H1 (cell line): ENCODE results near the gene TBCD. TPM values are rescaled to one million over a fixed set of nuclear protein-coding genes. Genes with fewer than 3 reads are reported as not detected.

Experiments used
- CTCF ChIA-PET: fragments of 300-600 bp; sonication (Branson Sonifier 250); formaldehyde crosslinking; loops from one replicate; lab custom pipeline; 2021; ENCODE audit not compliant: partially characterized antibody; lab: Charles Lee
- POLR2A ChIA-PET: fragments of 300-600 bp; sonication (Branson Sonifier 250); formaldehyde crosslinking; loops from one replicate; lab custom pipeline; 2021; ENCODE audit warnings: inconsistent platforms; ENCODE audit not compliant: partially characterized antibody; lab: Charles Lee
- DNase-seq, 2 experiments: peaks; one replicate each; pipeline versions ENCODE4 v3.0.0 to v3.0.0-alpha.2; 2010 to 2022; ENCODE audit warnings: low spot score in 2 of 2, low read depth in 1 of 2, mixed read lengths in 1 of 2
- FAIRE-seq: peaks from 2 replicates; lab custom pipeline; 2011; peaks lifted over from hg19 to GRCh38; lab: Jason Lieb, UNC
- H2AFZ ChIP-seq: 2 replicates; pipeline ENCODE4 v1.8.1; 2012; ENCODE audit warnings: low read length, inconsistent platforms
- H2AK5ac ChIP-seq: 2 replicates; pipeline ENCODE4 v1.6.1; 2013; ENCODE audit warnings: low read depth, low read length
- H2BK120ac ChIP-seq: replicated peaks from 2 replicates; pipeline ENCODE3; 2013; ENCODE audit warnings: low read depth, low read length, inconsistent platforms
- H2BK12ac ChIP-seq: 2 replicates; pipeline ENCODE4 v1.6.1; 2013; ENCODE audit warnings: low read depth, low read length
- H2BK15ac ChIP-seq: 2 replicates; pipeline ENCODE4 v1.6.1; 2013; ENCODE audit warnings: low read length
- H2BK20ac ChIP-seq: 2 replicates; pipeline ENCODE4 v1.6.1; 2013; ENCODE audit warnings: low read length
- H2BK5ac ChIP-seq: 2 replicates; pipeline ENCODE4 v1.6.1; 2013; ENCODE audit warnings: low read depth, low read length
- H3K14ac ChIP-seq: 2 replicates; pipeline ENCODE4 v1.6.1; 2013; ENCODE audit warnings: inconsistent platforms; ENCODE audit not compliant: insufficient read length
- H3K18ac ChIP-seq: 2 replicates; pipeline ENCODE4 v1.6.1; 2013; ENCODE audit warnings: low read length; ENCODE audit errors: extremely low read depth
- H3K23ac ChIP-seq: 2 replicates; pipeline ENCODE4 v1.6.1; 2013; ENCODE audit warnings: inconsistent platforms; ENCODE audit not compliant: insufficient read length
- H3K23me2 ChIP-seq: 2 replicates; pipeline ENCODE4 v1.6.1; 2013; ENCODE audit warnings: low read depth, low read length
- H3K27ac ChIP-seq: 2 replicates; pipeline ENCODE4 v1.6.1; 2011; ENCODE audit warnings: low read depth, low read length, inconsistent platforms
- H3K27me3 ChIP-seq, 4 experiments: replicated peaks in 1 of 4; 1 replicate in 1 of 4; 2 replicates in 3 of 4; pipeline versions ENCODE4 v1.6.1 to v1.8.1; 2011 to 2013; ENCODE audit warnings: low read length in 3 of 4, mild to moderate bottlenecking in 3 of 4, inconsistent platforms in 2 of 4, mixed read lengths in 2 of 4, moderate library complexity in 1 of 4; ENCODE audit not compliant: control insufficient read depth in 3 of 4, insufficient read depth in 3 of 4; ENCODE audit errors: extremely low read depth in 1 of 4
- H3K36me3 ChIP-seq, 4 experiments: 2 replicates each; pipeline versions ENCODE4 v1.6.1 to v1.8.1; 2011 to 2013; ENCODE audit warnings: mild to moderate bottlenecking in 4 of 4, low read length in 3 of 4, moderate library complexity in 2 of 4, control low read depth in 1 of 4, inconsistent platforms in 1 of 4; ENCODE audit not compliant: insufficient read depth in 4 of 4, control insufficient read depth in 2 of 4
- H3K4ac ChIP-seq: replicated peaks from 2 replicates; pipeline ENCODE3; 2013; ENCODE audit warnings: low read length, low read depth, mixed read lengths, inconsistent platforms; ENCODE audit not compliant: insufficient read length
- H3K4me1 ChIP-seq, 4 experiments: replicated peaks in 1 of 4; 1 replicate in 1 of 4; 2 replicates in 3 of 4; pipeline versions ENCODE4 v1.6.1 to v1.8.1; 2011 to 2013; ENCODE audit warnings: low read length in 3 of 4, inconsistent platforms in 2 of 4, mixed read lengths in 1 of 4; ENCODE audit not compliant: insufficient read depth in 4 of 4, control insufficient read depth in 3 of 4
- H3K4me2 ChIP-seq, 2 experiments: 2 replicates each; pipeline versions ENCODE4 v1.6.1 to v1.8.1; 2011 to 2013; ENCODE audit warnings: low read depth in 2 of 2, low read length in 2 of 2, control low read depth in 1 of 2, inconsistent platforms in 1 of 2, mild to moderate bottlenecking in 1 of 2; ENCODE audit not compliant: insufficient read depth in 1 of 2
- H3K4me3 ChIP-seq, 4 experiments: fragments of 200-600, 300-600 bp in 1 of 4; sonication (generic), shearing (Covaris generic), sonication (Bioruptor Twin) in 1 of 4; 2 replicates each; pipeline versions ENCODE4 v1.5.1 to v1.8.1; 2011 to 2016; ENCODE audit warnings: low read length in 4 of 4, low read depth in 3 of 4, control low read depth in 2 of 4, inconsistent platforms in 2 of 4, mild to moderate bottlenecking in 2 of 4, mixed read lengths in 1 of 4, moderate library complexity in 1 of 4; ENCODE audit not compliant: insufficient read depth in 2 of 4; ENCODE audit errors: extremely low read depth in 1 of 4
- H3K56ac ChIP-seq: replicated peaks from 2 replicates; pipeline ENCODE3; 2013; ENCODE audit warnings: low read depth, mild to moderate bottlenecking, mixed read lengths, low read length, inconsistent platforms; ENCODE audit not compliant: insufficient read length
- H3K79me1 ChIP-seq: 2 replicates; pipeline ENCODE4 v1.6.1; 2013; ENCODE audit warnings: low read depth, low read length, control low read depth
- H3K79me2 ChIP-seq, 2 experiments: 2 replicates each; pipeline versions ENCODE4 v1.6.1 to v1.8.1; 2012 to 2013; ENCODE audit warnings: low read length in 2 of 2, mild to moderate bottlenecking in 2 of 2, inconsistent platforms in 1 of 2; ENCODE audit not compliant: insufficient read depth in 2 of 2, control insufficient read depth in 1 of 2
- H3K9ac ChIP-seq, 4 experiments: replicated peaks in 1 of 4; 1 replicate in 1 of 4; 2 replicates in 3 of 4; pipeline versions ENCODE4 v1.6.1 to v1.8.1; 2011 to 2013; ENCODE audit warnings: low read depth in 3 of 4, low read length in 3 of 4, control low read depth in 2 of 4, mild to moderate bottlenecking in 2 of 4, moderate library complexity in 2 of 4, inconsistent platforms in 1 of 4; ENCODE audit errors: extremely low read depth in 1 of 4
- H3K9me3 ChIP-seq, 2 experiments: 2 replicates each; pipeline versions ENCODE4 v1.6.1 to v1.8.1; 2012 to 2013; ENCODE audit warnings: mild to moderate bottlenecking in 2 of 2, moderate library complexity in 2 of 2, control low read depth in 1 of 2, inconsistent platforms in 1 of 2, low read depth in 1 of 2, low read length in 1 of 2, mixed read lengths in 1 of 2; ENCODE audit not compliant: insufficient read depth in 2 of 2
- H4K20me1 ChIP-seq, 2 experiments: replicated peaks in 1 of 2; 2 replicates each; pipeline versions ENCODE3 to v1.8.1; 2011 to 2013; ENCODE audit warnings: inconsistent platforms in 2 of 2, low read length in 2 of 2, mild to moderate bottlenecking in 1 of 2; ENCODE audit not compliant: insufficient read depth in 2 of 2, control insufficient read depth in 1 of 2
- H4K5ac ChIP-seq: 2 replicates; pipeline ENCODE4 v1.6.1; 2013; ENCODE audit warnings: low read length, low read depth, mixed read lengths, inconsistent platforms; ENCODE audit not compliant: insufficient read length
- H4K8ac ChIP-seq: 2 replicates; pipeline ENCODE4 v1.8.0; 2013; ENCODE audit warnings: mild to moderate bottlenecking, moderate library complexity, low read length, inconsistent platforms; ENCODE audit not compliant: insufficient read depth; ENCODE audit errors: extremely low read depth
- H4K91ac ChIP-seq: replicated peaks from 2 replicates; pipeline ENCODE3; 2013; ENCODE audit warnings: low read length, mixed read lengths, inconsistent platforms; ENCODE audit not compliant: insufficient read length
- BACH1 ChIP-seq: IDR thresholded peaks from 2 replicates; pipeline ENCODE4 v1.6.1; 2012; ENCODE audit warnings: low read length, improper control_type of control experiment
- CBX8 ChIP-seq: fragments of 300-800, 300-1000 bp; sonication (generic); IDR thresholded peaks from 2 replicates; pipeline ENCODE4 v1.7.1; 2016; ENCODE audit warnings: low read depth, low read length, borderline replicate concordance
- CEBPB ChIP-seq: IDR thresholded peaks from 2 replicates; pipeline ENCODE4 v1.6.1; 2012; ENCODE audit warnings: low read depth, low read length
- EP300 ChIP-seq, 2 experiments: IDR thresholded peaks; 1 replicate in 1 of 2; 2 replicates in 1 of 2; pipeline ENCODE4 v1.6.1; 2011 to 2012; ENCODE audit warnings: low read depth in 2 of 2, low read length in 2 of 2, mild to moderate bottlenecking in 2 of 2, borderline replicate concordance in 1 of 2, inconsistent platforms in 1 of 2, moderate library complexity in 1 of 2
- FOSL1 ChIP-seq: IDR thresholded peaks from 2 replicates; pipeline ENCODE4 v1.6.1; 2011; ENCODE audit warnings: mild to moderate bottlenecking, low read depth, low read length, moderate library complexity; ENCODE audit not compliant: insufficient read depth
- GABPA ChIP-seq: IDR thresholded peaks from 2 replicates; pipeline ENCODE4 v1.6.1; 2011; ENCODE audit warnings: mild to moderate bottlenecking, low read length, moderate library complexity, borderline replicate concordance; ENCODE audit not compliant: insufficient read depth
- KDM4A ChIP-seq: IDR thresholded peaks from one replicate; pipeline ENCODE4 v1.7.1; 2012; ENCODE audit warnings: low read depth, mild to moderate bottlenecking, moderate library complexity, low read length, inconsistent platforms; ENCODE audit not compliant: severe bottlenecking
- TEAD4 ChIP-seq: IDR thresholded peaks from 2 replicates; pipeline ENCODE4 v1.6.1; 2012; ENCODE audit warnings: low read depth, low read length, inconsistent platforms, mixed read lengths
- ZNF274 ChIP-seq: IDR thresholded peaks from 2 replicates; pipeline ENCODE4 v1.7.0; 2012; ENCODE audit warnings: low read length, borderline replicate concordance; ENCODE audit errors: extremely low read depth
- WGBS, 2 experiments: shearing (Covaris generic) in 1 of 2; methylation state at CpG; one replicate each; pipeline versions ENCODE4 v1.1.6 to v1.1.7; 2013 to 2015; ENCODE audit warnings: low lambda C conversion rate in 2 of 2, mixed read lengths in 2 of 2, inconsistent platforms in 1 of 2, low coverage in 1 of 2, missing lambda C conversion rate in 1 of 2; ENCODE audit not compliant: insufficient replicate concordance in 2 of 2, insufficient coverage in 1 of 2, insufficient read length in 1 of 2; ENCODE audit errors: extremely low coverage in 1 of 2, missing lambda C conversion rate in 1 of 2; 5-methylcytosine and 5-hydroxymethylcytosine counted together
- polyA plus RNA-seq, 7 experiments: library from polyadenylated mRNA; depleted of rRNA in 3 of 7; stranded (reverse) in 5 of 7; unstranded in 2 of 7; fragments of >200 nt in 5 of 7; fragments of 200-250 nt in 2 of 7; gene quantifications; 1 replicate in 5 of 7; 2 replicates in 1 of 7; 4 replicates in 1 of 7; pipeline versions ENCODE4 v1.2.1 to v1.2.3, GENCODE V29; 2011 to 2013; ENCODE audit warnings: missing spikeins in 2 of 7, mixed read lengths in 2 of 7
- total RNA-seq: library from RNA; stranded (reverse); fragmentation: NEBNext Ultra II Directional; extraction: Animal tissue kit (Norgen Biotek cat#: 25700); gene quantifications from 2 replicates; pipeline ENCODE4 v1.2.1, GENCODE V29; 2021

Gene TBCD
- total and polyA plus RNA-seq, 2 of the 8 experiments (the other 6 are each of a cell fraction or from before 2014, with no cell fraction given), result 118 to 162 TPM

- H3K23ac ChIP-seq, result no peak overlapping the region
- no peak overlapping the region for H2BK120ac ChIP-seq
- H3K14ac ChIP-seq, result no peak overlapping the region
- no peak overlapping the region for H3K4me2 ChIP-seq
- peaks cover 3 to 33% of the 10 kb centered on the region in 2 experiments; a peak in 3 of 4 replicates for H3K79me2 ChIP-seq
- no peak overlapping the region for H3K27ac ChIP-seq
- no peak overlapping the region for H4K91ac ChIP-seq
- H4K20me1 ChIP-seq, result peaks cover 3 to 8% of the 10 kb centered on the region in 2 experiments
- ChIA-PET POLR2A (interaction anchor here (0.7 to 1.3 kb wide), 2 partner anchors 10 to 33 kb away, joined by 3 to 4 read pairs; no protein-coding TSS in a partner anchor), CTCF (interaction anchor here (0.7 to 5.0 kb wide), 18 partner anchors 9 to 119 kb away, joined by 3 to 21 read pairs (median 4); partner anchors contain the start of genes FN3K and FN3KRP)
- H3K23me2 ChIP-seq, result no peaks in the 10 kb centered on the region; the same call in 1 of the 2 replicates
- no peak overlapping the region for H2BK12ac ChIP-seq
- H3K18ac ChIP-seq, result no peak overlapping the region
- TF ChIP-seq CBX8 (no peak), GABPA (no peak), ZNF274 (no peak), EP300 (IDR thresholded peaks at IDR 0.05; ENCODE audit: borderline replicate concordance in 1 of 2, low read depth in 2 of 2, low read length in 2 of 2) (no peak), TEAD4 (no peak), BACH1 (no peak), FOSL1 (no peak), CEBPB (no peak), KDM4A (no peak)
- no peak overlapping the region for H4K5ac ChIP-seq
- no peak overlapping the region for H3K9ac ChIP-seq
- no peaks in the 10 kb centered on the region for H3K9me3 ChIP-seq
- no peak overlapping the region for H2AK5ac ChIP-seq
- no peak overlapping the region for H3K56ac ChIP-seq
- H3K4me1 ChIP-seq, result no peaks in the 10 kb centered on the region
- no peak overlapping the region for H2BK15ac ChIP-seq
- no peak overlapping the region for H2BK20ac ChIP-seq
- H3K4me3 ChIP-seq, result no peak overlapping the region
- H3K36me3 ChIP-seq, result peaks cover 2 to 43% (median 21%) of the 10 kb centered on the region in 4 experiments; a peak in 7 of 8 replicates
- no peak overlapping the region for H4K8ac ChIP-seq
- DNase-seq, result no peak
- H3K4ac ChIP-seq, result no peak overlapping the region
- 91% methylated on average over 12 of the region's 13 CpGs; no CpG with 5 or more reads in 1 of the 2 experiments for WGBS, 2 experiments
- no peak for FAIRE-seq
- H2AFZ ChIP-seq, result no peak overlapping the region
- peaks cover 5% of the 10 kb centered on the region for H3K79me1 ChIP-seq
- H3K27me3 ChIP-seq, result no peaks in the 10 kb centered on the region
- H2BK5ac ChIP-seq, result no peak overlapping the region
Measured at GRCh38 chr17:82765371-82765770, 13.5 kb downstream of the TBCD start.
